Stomach (tissue), 9 donors: ENCODE results near the gene VSIG10L. TPM values are rescaled to one million over a fixed set of nuclear protein-coding genes. Genes with fewer than 3 reads are reported as not detected.

Source experiments
- DNase-seq, 2 donors: peaks; one replicate each; pipeline versions ENCODE4 v3.0.0 to v3.0.0-alpha.2; 2013 to 2019
- H3K27ac ChIP-seq, 5 donors: fragments of 200-600 bp in 4 of 5; sonication (generic) in 4 of 5; one replicate each; pipeline ENCODE4 v1.5.1; 2013 to 2019; ENCODE audit warnings: mild to moderate bottlenecking in 1 of 5, moderate library complexity in 1 of 5
- H3K27me3 ChIP-seq, 3 donors: fragments of 200-600 bp; sonication (generic); one replicate each; pipeline ENCODE4 v1.5.1; 2017 to 2019; ENCODE audit warnings: mixed run types in 1 of 3
- H3K36me3 ChIP-seq, 4 donors: fragments of 200-600 bp; sonication (generic); 1 replicate in 3 of 4; 2 replicates in 1 of 4; pipeline ENCODE4 v1.5.1; 2016 to 2019
- H3K4me1 ChIP-seq, 4 donors: fragments of 200-600 bp; sonication (generic); one replicate each; pipeline ENCODE4 v1.5.1; 2016 to 2019
- H3K4me3 ChIP-seq, 4 donors: fragments of 200-600 bp; sonication (generic) in 3 of 4; one replicate each; pipeline ENCODE4 v1.5.1; 2016 to 2019; ENCODE audit warnings: mild to moderate bottlenecking in 1 of 4
- H3K9me3 ChIP-seq, 4 donors: fragments of 200-600 bp; sonication (generic); one replicate each; pipeline ENCODE4 v1.5.1; 2016 to 2019
- EP300 ChIP-seq: sonication (generic); formaldehyde crosslinking; IDR thresholded peaks from one replicate; pipeline ENCODE4 v1.6.1; 2017; ENCODE audit warnings: antibody characterized with exemption
- POLR2A ChIP-seq, 4 donors: fragments of 450-650 bp; IDR thresholded peaks; one replicate each; pipeline ENCODE4 v1.6.1; 2016; ENCODE audit warnings: antibody characterized with exemption in 4 of 4, control low read depth in 2 of 4, mild to moderate bottlenecking in 1 of 4, moderate library complexity in 1 of 4
- POLR2AphosphoS5 ChIP-seq, 3 donors: sonication (generic); formaldehyde crosslinking; IDR thresholded peaks; one replicate each; pipeline ENCODE4 v1.6.1; 2016; ENCODE audit warnings: antibody characterized with exemption in 3 of 3
- WGBS, 5 donors: extraction: QIAGEN DNeasy Blood & Tissue Kit in 3 of 5; methylation state at CpG; one replicate each; pipeline versions ENCODE4 v1.1.5 to v1.1.7; 2013 to 2018; 5-methylcytosine and 5-hydroxymethylcytosine counted together
- intact Hi-C: fragments of 100-400 bp; cut with DNase I; formaldehyde crosslinking; loops from one replicate; pipeline ENCODE4 v1.15.1; 2023; ENCODE audit warnings: low total_unique reads
- polyA plus RNA-seq, 3 donors: library from polyadenylated mRNA; stranded (reverse); fragments of 200-250 nt; gene quantifications; one replicate each; pipeline ENCODE4 v1.2.3, GENCODE V29; 2013
- total RNA-seq, 5 donors: library from RNA; depleted of rRNA; stranded (reverse); fragments of >200 nt; gene quantifications; one replicate each; pipeline versions ENCODE4 v1.1.0 to v1.2.3, GENCODE V29; 2014 to 2016
- TF ChIP-seq, protein P1 (sequence below), 7 experiments: fragments of 450-650 bp in 4 of 7; fragments of 200-600 bp in 3 of 7; sonication (generic) in 3 of 7; IDR thresholded peaks; one replicate each; pipeline ENCODE4 v1.5.1; 2016 to 2019; ENCODE audit warnings: antibody characterized with exemption in 7 of 7, control low read depth in 2 of 7, mild to moderate bottlenecking in 1 of 7
- donor health status: healthy with polysubstance abuse.
- donor health status: Bipolar disorder and iron deficiency.
- donor health status: healthy.

Gene VSIG10L
- total and polyA plus RNA-seq, 8 donors = 0.29 to 39.6 (median 1.1) TPM; not detected in 3

- Histone ChIP-seq H3K27me3 (peaks cover 0 to 5% (median 0%) of the 10 kb centered on the region in 3 donors), H3K9me3 (no peaks in the 10 kb centered on the region), H3K4me3 (peak overlapping the region; percentile 55 to 83 (median 64)), H3K4me1 (peaks cover 8 to 27% (median 24%) of the 10 kb centered on the region in 4 donors), H3K27ac (peak overlapping the region; percentile 64 to 87 (median 80)), H3K36me3 (peaks cover 3 to 12% (median 6%) of the 10 kb centered on the region in 4 donors)
- WGBS, 5 donors = 0 to 6% (median 2%) methylated on average over 25 to 107 of the region's 107 CpGs
- TF ChIP-seq POLR2A (IDR thresholded peaks at IDR 0.05) (no peak), EP300 (no peak), POLR2AphosphoS5 (IDR thresholded peaks at IDR 0.05) (peak; percentile 2 to 81 (median 15))
- TF ChIP-seq, protein P1, sequence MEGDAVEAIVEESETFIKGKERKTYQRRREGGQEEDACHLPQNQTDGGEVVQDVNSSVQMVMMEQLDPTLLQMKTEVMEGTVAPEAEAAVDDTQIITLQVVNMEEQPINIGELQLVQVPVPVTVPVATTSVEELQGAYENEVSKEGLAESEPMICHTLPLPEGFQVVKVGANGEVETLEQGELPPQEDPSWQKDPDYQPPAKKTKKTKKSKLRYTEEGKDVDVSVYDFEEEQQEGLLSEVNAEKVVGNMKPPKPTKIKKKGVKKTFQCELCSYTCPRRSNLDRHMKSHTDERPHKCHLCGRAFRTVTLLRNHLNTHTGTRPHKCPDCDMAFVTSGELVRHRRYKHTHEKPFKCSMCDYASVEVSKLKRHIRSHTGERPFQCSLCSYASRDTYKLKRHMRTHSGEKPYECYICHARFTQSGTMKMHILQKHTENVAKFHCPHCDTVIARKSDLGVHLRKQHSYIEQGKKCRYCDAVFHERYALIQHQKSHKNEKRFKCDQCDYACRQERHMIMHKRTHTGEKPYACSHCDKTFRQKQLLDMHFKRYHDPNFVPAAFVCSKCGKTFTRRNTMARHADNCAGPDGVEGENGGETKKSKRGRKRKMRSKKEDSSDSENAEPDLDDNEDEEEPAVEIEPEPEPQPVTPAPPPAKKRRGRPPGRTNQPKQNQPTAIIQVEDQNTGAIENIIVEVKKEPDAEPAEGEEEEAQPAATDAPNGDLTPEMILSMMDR (IDR thresholded peaks at IDR 0.05) = no peak
- DNase-seq = peak; percentile 98 to 99
- intact Hi-C loops = loop anchor here (10.0 kb wide), 1 partner anchor 95 kb away; no protein-coding TSS in a partner anchor
These were observed 2.0 kb downstream of the VSIG10L start for GRCh38 chr19:51339687-51340656.

DNA sequence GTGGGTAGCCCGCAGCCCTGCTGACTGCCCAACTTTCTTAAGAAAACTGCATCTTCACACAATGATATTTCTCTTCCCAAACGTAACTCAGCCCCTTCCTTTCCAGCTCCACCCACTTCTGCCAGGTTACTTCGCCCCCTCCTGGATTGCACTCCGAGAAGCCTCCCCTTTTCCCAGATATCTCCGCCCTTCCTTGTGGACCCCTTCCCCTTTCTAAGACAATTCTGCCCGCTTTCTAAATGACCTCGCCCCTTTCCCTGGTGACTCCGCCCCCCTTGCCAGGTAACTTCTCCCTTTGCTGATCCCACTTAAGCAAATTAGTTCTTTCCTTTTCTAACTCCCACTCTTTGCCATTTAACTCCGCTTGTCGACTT lies 2.6 kb downstream of the VSIG10L start:
- peaks cover 0 to 5% (median under 1%) of the 10 kb centered on the region in 4 donors for H3K36me3 ChIP-seq
- peaks cover 0 to 5% (median 0%) of the 10 kb centered on the region in 3 donors for H3K27me3 ChIP-seq
- peaks cover 8 to 27% (median 24%) of the 10 kb centered on the region in 4 donors for H3K4me1 ChIP-seq
- intact Hi-C loops = loop anchor here (10.0 kb wide), 1 partner anchor 96 kb away; no protein-coding TSS in a partner anchor
- DNase-seq = no peak
- TF ChIP-seq EP300 = no peak
- TF ChIP-seq POLR2A (IDR thresholded peaks at IDR 0.05) = no peak
- no peak for TF ChIP-seq POLR2AphosphoS5 (IDR thresholded peaks at IDR 0.05)
- TF ChIP-seq, protein P1 (IDR thresholded peaks at IDR 0.05) = no peak
- WGBS, 5 donors = 0 to 2% (median 1%) methylated on average over 10 of the region's 10 CpGs
- H3K9me3 ChIP-seq = no peaks in the 10 kb centered on the region
- H3K4me3 ChIP-seq = peak overlapping the region; percentile 55 to 83 (median 64)
- H3K27ac ChIP-seq = peak overlapping the region; percentile 16 to 87 (median 80)

DNA sequence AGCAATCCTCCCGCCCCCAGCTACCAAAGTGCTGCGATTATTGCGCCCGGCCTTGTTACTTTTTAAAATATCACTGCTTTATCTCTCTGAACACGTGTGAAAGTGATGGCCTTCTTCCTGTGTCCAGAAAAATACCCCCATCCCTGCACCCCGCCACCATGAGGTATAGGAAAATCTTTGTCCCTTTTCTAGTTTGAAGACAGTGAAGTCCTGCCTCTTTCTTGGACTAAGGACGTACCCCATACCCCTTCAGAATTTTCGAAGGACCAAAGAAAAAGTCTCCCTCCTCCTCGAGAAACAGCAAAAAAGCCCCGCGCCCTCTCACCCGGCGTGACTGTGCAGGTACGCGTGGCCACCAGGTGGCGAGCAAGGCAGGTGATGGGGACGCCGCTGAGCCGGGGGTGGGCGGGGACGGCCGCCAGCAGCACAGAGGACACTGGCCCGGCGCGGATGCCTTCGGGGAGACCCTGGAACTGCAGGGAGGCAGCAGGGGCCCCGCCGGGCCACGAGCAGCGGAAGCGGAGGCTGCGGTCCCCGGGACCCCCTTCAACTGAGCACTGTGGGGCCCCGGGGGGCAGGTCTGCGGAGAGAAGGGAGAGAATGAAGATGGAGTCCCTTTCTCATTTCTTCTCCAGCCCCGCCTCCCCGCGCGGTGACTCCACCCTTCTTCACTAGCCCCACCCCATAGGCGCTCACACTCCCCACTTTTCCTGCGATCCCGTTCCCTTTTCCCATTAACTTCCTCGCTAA lies 3.2 kb downstream of the VSIG10L start:
- 3 to 4% (median 4%) methylated on average over 36 to 43 of the region's 43 CpGs for WGBS, 5 donors
- peak; percentile 87 to 94 for DNase-seq
- Histone ChIP-seq H3K27ac (peak overlapping the region; percentile 16 to 87 (median 80)), H3K4me1 (peaks cover 8 to 27% (median 24%) of the 10 kb centered on the region in 4 donors), H3K27me3 (peaks cover 0 to 5% (median 0%) of the 10 kb centered on the region in 3 donors), H3K36me3 (no peaks in the 10 kb centered on the region), H3K9me3 (no peaks in the 10 kb centered on the region), H3K4me3 (peak overlapping the region; percentile 55 to 83 (median 64))
- TF ChIP-seq POLR2AphosphoS5 (IDR thresholded peaks at IDR 0.05) (no peak), EP300 (no peak)
- TF ChIP-seq, protein P1 (IDR thresholded peaks at IDR 0.05) = peak in 5 of 7 experiments; percentile 78 to 93 (median 87)
- intact Hi-C loops = loop anchor here (10.0 kb wide), 1 partner anchor 96 kb away; no protein-coding TSS in a partner anchor
